ENCODE measurements around the gene F3.
"Not testable (repeated sequence)": the region's sequence is repeated elsewhere in the genome, so short reads cannot be mapped to it uniquely, and the experiment has no call there.

Gene F3
- total RNA-seq, result 0.12 to 0.48 reads per million in 2 experiments

- no peak for DNase-seq (ENCODE audit: low read depth)
These were observed at the start of gene F3 for GRCh38 chr1:94541246-94542087. Gene F3, minus strand, starts transcription at chr1:94541759. Its CDS starts 123 bp downstream, at chr1:94541636.

- DNase-seq (ENCODE audit: low read depth), result no peak
These were observed 48.9 kb upstream of the F3 start for GRCh38 chr1:94590203-94591137.

- DNase-seq (ENCODE audit: low read depth), result no peak
These were observed 48.2 kb upstream of the F3 start for GRCh38 chr1:94589728-94590127.

- DNase-seq (ENCODE audit: low read depth), result no peak
These were observed 41.0 kb upstream of the F3 start for GRCh38 chr1:94582565-94582964.

GRCh38 chr1:94580367-94581115 lies 39.0 kb upstream of the F3 start:
- no peak for DNase-seq (ENCODE audit: low read depth)

GRCh38 chr1:94579876-94580294 lies 38.3 kb upstream of the F3 start:
- DNase-seq (ENCODE audit: low read depth), result no peak

GRCh38 chr1:94578856-94579255 lies 37.3 kb upstream of the F3 start:
- DNase-seq (ENCODE audit: low read depth), result no peak

- DNase-seq (ENCODE audit: low read depth), result not testable (repeated sequence)
These were observed 32.4 kb upstream of the F3 start for GRCh38 chr1:94573917-94574316.

- no peak for DNase-seq (ENCODE audit: low read depth)
These were observed 31.2 kb upstream of the F3 start for GRCh38 chr1:94572780-94573179.

GRCh38 chr1:94570965-94571364 lies 29.4 kb upstream of the F3 start:
- DNase-seq (ENCODE audit: low read depth), result not testable (repeated sequence)

- not testable (repeated sequence) for DNase-seq (ENCODE audit: low read depth)
These were observed 27.2 kb upstream of the F3 start for GRCh38 chr1:94568806-94569205.

GRCh38 chr1:94567975-94568607 lies 26.5 kb upstream of the F3 start:
- DNase-seq (ENCODE audit: low read depth), result not testable (repeated sequence)

- DNase-seq (ENCODE audit: low read depth), result not testable (repeated sequence)
These were observed 24.9 kb upstream of the F3 start for GRCh38 chr1:94566436-94566835.

- DNase-seq (ENCODE audit: low read depth), result no peak
These were observed 24.3 kb upstream of the F3 start for GRCh38 chr1:94565901-94566300.

GRCh38 chr1:94562519-94563260 lies 21.1 kb upstream of the F3 start:
- DNase-seq (ENCODE audit: low read depth), result no peak

GRCh38 chr1:94560333-94560732 lies 18.8 kb upstream of the F3 start:
- DNase-seq (ENCODE audit: low read depth), result no peak

- no peak for DNase-seq (ENCODE audit: low read depth)
These were observed 18.4 kb upstream of the F3 start for GRCh38 chr1:94559921-94560320.

GRCh38 chr1:94555091-94555490 lies 13.5 kb upstream of the F3 start:
- DNase-seq (ENCODE audit: low read depth), result no peak

GRCh38 chr1:94554580-94554979 lies 13.0 kb upstream of the F3 start:
- no peak for DNase-seq (ENCODE audit: low read depth)

- no peak for DNase-seq (ENCODE audit: low read depth)
These were observed 12.4 kb upstream of the F3 start for GRCh38 chr1:94553931-94554330.

- DNase-seq (ENCODE audit: low read depth), result no peak
These were observed 11.8 kb upstream of the F3 start for GRCh38 chr1:94553323-94553730.
